ENCODE results near the gene CD151.

The CD151 gene

GRCh38 chr11:884578-885070 lies 51.9 kb downstream of the CD151 start:
- DNase-seq (ENCODE audit: low spot score) = no peak
- in situ Hi-C loops (cut with MboI; ENCODE audit: low pct_unique_long_range_greater_than_20kb, low sequenced_read_pairs, unreplicated experiment) = no loop called here
- no peak for TF ChIP-seq CTCF (IDR thresholded peaks at IDR 0.05; ENCODE audit: extremely low read depth, insufficient read depth, missing control alignments)

- no peak for DNase-seq (ENCODE audit: low spot score)
- TF ChIP-seq CTCF (IDR thresholded peaks at IDR 0.05; ENCODE audit: extremely low read depth, insufficient read depth, missing control alignments) = no peak
- in situ Hi-C loops (cut with MboI; ENCODE audit: low pct_unique_long_range_greater_than_20kb, low sequenced_read_pairs, unreplicated experiment) = no loop called here
Observed at GRCh38 chr11:886568-886967, 53.8 kb downstream of the CD151 start.

- in situ Hi-C loops (cut with MboI; ENCODE audit: low pct_unique_long_range_greater_than_20kb, low sequenced_read_pairs, unreplicated experiment) = no loop called here
- DNase-seq (ENCODE audit: low spot score) = no peak
- no peak for TF ChIP-seq CTCF (IDR thresholded peaks at IDR 0.05; ENCODE audit: extremely low read depth, insufficient read depth, missing control alignments)
Observed at GRCh38 chr11:887589-887988, 54.8 kb downstream of the CD151 start.

Measured in GM13977 (cell line).